ENCODE measurements around the gene STKLD1. TPM values are rescaled to one million over a fixed set of nuclear protein-coding genes. Genes with fewer than 3 reads are reported as not detected.
A peak's percentile ranks its signal among the peaks of the same experiment; 100 is the strongest.

The STKLD1 gene
- total RNA-seq, 1 donor from 2014 or later: 0.64 TPM

GRCh38 chr9:133423216-133423615, 47.0 kb downstream of the STKLD1 start:
- Mint-ChIP-seq H3K9me3 (ENCODE audit: unreplicated experiment) (no peaks in the 10 kb centered on the region), H3K36me3 (ENCODE audit: low read depth, unreplicated experiment) (peaks cover 3% of the 10 kb centered on the region), H3K4me1 (ENCODE audit: unreplicated experiment) (peaks cover 12% of the 10 kb centered on the region), H3K4me3 (ENCODE audit: unreplicated experiment) (no peak overlapping the region), H3K27ac (ENCODE audit: unreplicated experiment) (no peak overlapping the region), H3K27me3 (ENCODE audit: unreplicated experiment) (peaks cover 9% of the 10 kb centered on the region)
- no peak for DNase-seq (ENCODE audit: low spot score)
- no peak for TF ChIP-seq CTCF (IDR thresholded peaks at IDR 0.05; ENCODE audit: unreplicated experiment)

DNA sequence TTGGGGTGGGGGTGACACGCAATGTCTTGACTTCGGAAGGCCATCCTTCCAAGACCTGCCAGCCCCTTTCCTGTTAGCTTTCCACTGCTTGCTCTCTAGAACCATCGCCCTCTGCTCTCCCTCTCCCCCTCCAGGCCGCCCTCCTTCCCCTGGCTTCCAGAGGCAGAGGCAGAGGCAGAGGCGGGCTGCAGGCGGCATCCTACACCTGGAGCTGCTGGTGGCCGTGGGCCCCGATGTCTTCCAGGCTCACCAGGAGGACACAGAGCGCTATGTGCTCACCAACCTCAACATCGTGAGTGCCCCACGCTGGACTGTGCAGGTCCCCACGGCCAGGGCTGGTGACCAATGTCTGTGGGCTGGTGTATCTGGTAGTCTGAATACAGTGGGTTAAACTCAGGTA, 48.0 kb downstream of the STKLD1 start:
- H3K36me3 Mint-ChIP-seq (ENCODE audit: low read depth, unreplicated experiment): no peaks in the 10 kb centered on the region
- TF ChIP-seq CTCF (IDR thresholded peaks at IDR 0.05; ENCODE audit: unreplicated experiment): no peak
- no peak overlapping the region for H3K27ac Mint-ChIP-seq (ENCODE audit: unreplicated experiment)
- peaks cover 9% of the 10 kb centered on the region for H3K4me1 Mint-ChIP-seq (ENCODE audit: unreplicated experiment)
- no peak for DNase-seq (ENCODE audit: low spot score)
- no peaks in the 10 kb centered on the region for H3K9me3 Mint-ChIP-seq (ENCODE audit: unreplicated experiment)
- H3K27me3 Mint-ChIP-seq (ENCODE audit: unreplicated experiment): peaks cover 5% of the 10 kb centered on the region
- H3K4me3 Mint-ChIP-seq (ENCODE audit: unreplicated experiment): no peak overlapping the region

DNA sequence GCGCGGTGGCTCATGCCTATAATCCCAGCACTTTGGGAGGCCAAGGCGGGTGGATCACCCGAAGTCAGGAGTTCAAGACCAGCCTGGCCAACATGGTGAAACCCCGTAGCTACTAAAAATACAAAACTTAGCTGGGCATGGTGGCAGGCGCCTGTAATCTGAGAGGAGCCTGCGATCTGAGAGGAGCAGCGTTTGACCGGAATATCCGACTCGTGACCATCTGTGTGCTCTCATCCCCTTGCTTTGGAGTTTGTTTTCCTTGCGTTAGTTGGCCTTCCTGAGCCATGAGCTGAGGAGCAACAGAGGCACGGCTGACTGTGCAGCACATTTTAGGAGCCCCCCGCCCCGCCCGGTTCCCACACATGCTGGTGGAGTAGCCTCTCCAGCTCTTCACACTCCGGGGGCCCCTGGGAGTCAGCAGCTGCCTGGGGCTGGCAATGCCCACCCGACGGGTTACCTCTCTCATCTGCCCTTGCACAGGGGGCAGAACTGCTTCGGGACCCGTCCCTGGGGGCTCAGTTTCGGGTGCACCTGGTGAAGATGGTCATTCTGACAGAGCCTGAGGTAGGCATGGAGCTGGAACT, 49.0 kb downstream of the STKLD1 start:
- TF ChIP-seq CTCF (IDR thresholded peaks at IDR 0.05; ENCODE audit: unreplicated experiment): no peak
- H3K9me3 Mint-ChIP-seq (ENCODE audit: unreplicated experiment): no peaks in the 10 kb centered on the region
- no peak for DNase-seq (ENCODE audit: low spot score)
- H3K27ac Mint-ChIP-seq (ENCODE audit: unreplicated experiment): no peak overlapping the region
- peaks cover 5% of the 10 kb centered on the region for H3K27me3 Mint-ChIP-seq (ENCODE audit: unreplicated experiment)
- peaks cover 9% of the 10 kb centered on the region for H3K4me1 Mint-ChIP-seq (ENCODE audit: unreplicated experiment)
- no peak overlapping the region for H3K4me3 Mint-ChIP-seq (ENCODE audit: unreplicated experiment)
- H3K36me3 Mint-ChIP-seq (ENCODE audit: low read depth, unreplicated experiment): no peaks in the 10 kb centered on the region

GRCh38 chr9:133426011-133426410, 49.8 kb downstream of the STKLD1 start:
- peaks cover 5% of the 10 kb centered on the region for H3K4me1 Mint-ChIP-seq (ENCODE audit: unreplicated experiment)
- no peak overlapping the region for H3K4me3 Mint-ChIP-seq (ENCODE audit: unreplicated experiment)
- no peak for DNase-seq (ENCODE audit: low spot score)
- H3K36me3 Mint-ChIP-seq (ENCODE audit: low read depth, unreplicated experiment): no peaks in the 10 kb centered on the region
- H3K27ac Mint-ChIP-seq (ENCODE audit: unreplicated experiment): no peak overlapping the region
- peaks cover 5% of the 10 kb centered on the region for H3K27me3 Mint-ChIP-seq (ENCODE audit: unreplicated experiment)
- no peak for TF ChIP-seq CTCF (IDR thresholded peaks at IDR 0.05; ENCODE audit: unreplicated experiment)
- no peaks in the 10 kb centered on the region for H3K9me3 Mint-ChIP-seq (ENCODE audit: unreplicated experiment)

- Mint-ChIP-seq H3K9me3 (ENCODE audit: unreplicated experiment) (no peaks in the 10 kb centered on the region), H3K4me1 (ENCODE audit: unreplicated experiment) (peaks cover 2% of the 10 kb centered on the region), H3K4me3 (ENCODE audit: unreplicated experiment) (peak overlapping the region; percentile 80), H3K27me3 (ENCODE audit: unreplicated experiment) (peaks cover 4% of the 10 kb centered on the region), H3K27ac (ENCODE audit: unreplicated experiment) (no peak overlapping the region), H3K36me3 (ENCODE audit: low read depth, unreplicated experiment) (peaks cover 3% of the 10 kb centered on the region)
- no peak for TF ChIP-seq CTCF (IDR thresholded peaks at IDR 0.05; ENCODE audit: unreplicated experiment)
- DNase-seq (ENCODE audit: low spot score): no peak
Measured at GRCh38 chr9:133427658-133428348, 51.6 kb downstream of the STKLD1 start.

All from endothelial cell (in vitro differentiated cells).